ENCODE measurements around the gene STKLD1.

DNA sequence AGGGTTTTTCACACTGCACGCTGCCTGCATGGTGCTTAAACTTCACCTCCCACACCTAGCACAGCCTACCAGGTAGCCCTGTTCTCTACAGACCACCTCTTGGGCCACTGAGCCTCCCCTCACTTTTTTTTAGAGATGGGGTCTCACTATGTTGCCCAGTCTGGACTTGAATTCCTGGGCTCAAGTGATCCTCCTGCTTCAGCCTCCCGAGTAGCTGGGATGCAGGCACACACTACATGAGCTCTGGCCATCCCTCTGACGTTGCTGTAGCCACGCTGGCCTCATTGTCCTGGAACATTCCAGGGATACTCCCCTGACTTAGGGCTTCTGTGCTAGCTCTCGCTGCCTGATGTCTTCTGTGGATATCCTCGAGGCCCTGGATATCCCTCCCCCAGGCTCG, 76.4 kb downstream of the STKLD1 start:
- TF ChIP-seq POLR2A (IDR thresholded peaks at IDR 0.05; ENCODE audit: low read depth, low read length) (no peak), POLR2AphosphoS5 (IDR thresholded peaks at IDR 0.05; ENCODE audit: low read depth, low read length) (no peak), TAF1 (IDR thresholded peaks at IDR 0.05; ENCODE audit: low read depth, low read length) (no peak), SPI1 (IDR thresholded peaks at IDR 0.05; ENCODE audit: low read depth, low read length) (no peak), PAX5 (IDR thresholded peaks at IDR 0.05; ENCODE audit: insufficient read depth, low read length, severe bottlenecking) (no peak)

Data from GM12891 (cell line).